Mesodermal cell (in vitro differentiated cells): ENCODE measurements around the gene ALOX12. TPM values are rescaled to one million over a fixed set of nuclear protein-coding genes. Genes with fewer than 3 reads are reported as not detected.
"Not testable (repeated sequence)": the region's sequence is repeated elsewhere in the genome, so short reads cannot be mapped to it uniquely, and the experiment has no call there.

Experiments used
- H3K27ac ChIP-seq: 2 replicates; pipeline ENCODE4 v1.7.0; 2013; ENCODE audit warnings: mild to moderate bottlenecking, low read depth, low read length, moderate library complexity; ENCODE audit not compliant: severe bottlenecking
- H3K36me3 ChIP-seq: 2 replicates; pipeline ENCODE4 v1.7.1; 2013; ENCODE audit warnings: mild to moderate bottlenecking, low read length, moderate library complexity; ENCODE audit not compliant: control insufficient read depth, insufficient read depth
- H3K4me1 ChIP-seq: one replicate; pipeline ENCODE4 v1.7.1; 2013; ENCODE audit warnings: mild to moderate bottlenecking, low read length; ENCODE audit not compliant: insufficient read depth, control insufficient read depth, poor library complexity, severe bottlenecking
- H3K4me3 ChIP-seq: 2 replicates; pipeline ENCODE4 v1.7.0; 2013; ENCODE audit warnings: low read length, control low read depth, mild to moderate bottlenecking; ENCODE audit not compliant: insufficient read depth, poor library complexity, severe bottlenecking; ENCODE audit errors: extremely low read depth
- H3K9me3 ChIP-seq: 2 replicates; pipeline ENCODE4 v1.7.1; 2013; ENCODE audit warnings: mild to moderate bottlenecking, low read length, moderate library complexity; ENCODE audit not compliant: control insufficient read depth
- WGBS, 2 experiments: methylation state at CpG; one replicate each; pipeline ENCODE4 v1.1.5; 2013; ENCODE audit warnings: missing lambda C conversion rate in 2 of 2; ENCODE audit not compliant: insufficient coverage in 2 of 2; 5-methylcytosine and 5-hydroxymethylcytosine counted together
- polyA plus RNA-seq, 2 experiments: library from polyadenylated mRNA; stranded (reverse); fragments of 50-300 nt; gene quantifications; one replicate each; pipeline ENCODE4 v1.2.3, GENCODE V29; 2013

ALOX12 gene
- 0.33 TPM for polyA plus RNA-seq (2013, experiment 1 of 2)
- 0.25 TPM for polyA plus RNA-seq (2013, experiment 2 of 2)

- H3K4me3 ChIP-seq, result peak within 1 kb of the TSS; percentile 2
- H3K9me3 ChIP-seq, result no peaks in the 10 kb centered on the region
- peak within 1 kb of the TSS; percentile 51 for H3K27ac ChIP-seq
- WGBS, 2 experiments, result 47 to 48% methylated on average over 63 to 64 of the region's 64 CpGs
- H3K4me1 ChIP-seq, result peaks cover 12% of the 10 kb centered on the region
- H3K36me3 ChIP-seq, result peaks cover 22% of the 10 kb centered on the region
These were observed at the start of gene ALOX12 for GRCh38 chr17:6995500-6996255. Gene ALOX12 (plus strand): TSS chr17:6996049. CDS start chr17:6996118, 69 bp downstream.

- 90% methylated on average over 1 of the region's 2 CpGs; no CpG with 5 or more reads in 1 of the 2 experiments for WGBS, 2 experiments
- Histone ChIP-seq H3K27ac (no peak overlapping the region), H3K4me1 (no peaks in the 10 kb centered on the region), H3K9me3 (no peaks in the 10 kb centered on the region), H3K4me3 (no peak overlapping the region), H3K36me3 (no peaks in the 10 kb centered on the region)
These were observed 48.1 kb upstream of the ALOX12 start for GRCh38 chr17:6947745-6948144.

- Histone ChIP-seq H3K4me1 (no peaks in the 10 kb centered on the region), H3K4me3 (no peak overlapping the region)
- WGBS, 2 experiments, result 76 to 85% methylated on average over 2 to 3 of the region's 5 CpGs
These were observed 47.3 kb upstream of the ALOX12 start for GRCh38 chr17:6948562-6948961.

GRCh38 chr17:6948976-6949375 is 46.9 kb upstream of the ALOX12 start:
- Histone ChIP-seq H3K36me3 (no peaks in the 10 kb centered on the region), H3K27ac (no peak overlapping the region), H3K4me1 (no peaks in the 10 kb centered on the region), H3K9me3 (no peaks in the 10 kb centered on the region), H3K4me3 (no peak overlapping the region)
- WGBS, 2 experiments, result 100% methylated on average over 2 of the region's 3 CpGs; no CpG with 5 or more reads in 1 of the 2 experiments

More at GRCh38 chr17:6948562-6948961, 47.3 kb upstream of the ALOX12 start:
- Histone ChIP-seq H3K36me3 (no peaks in the 10 kb centered on the region), H3K27ac (no peak overlapping the region), H3K9me3 (no peaks in the 10 kb centered on the region)

GRCh38 chr17:6950938-6951337 is 44.9 kb upstream of the ALOX12 start:
- H3K4me3 ChIP-seq, H3K9me3 ChIP-seq, H3K36me3 ChIP-seq, H3K4me1 ChIP-seq, H3K27ac ChIP-seq: not testable (repeated sequence)
- WGBS, 2 experiments, result 80% methylated on average over 1 of the region's 2 CpGs; no CpG with 5 or more reads in 1 of the 2 experiments

- Histone ChIP-seq H3K9me3 (no peaks in the 10 kb centered on the region), H3K36me3 (no peaks in the 10 kb centered on the region), H3K27ac (no peak overlapping the region), H3K4me1 (no peaks in the 10 kb centered on the region), H3K4me3 (no peak overlapping the region)
- WGBS, 2 experiments, result 87 to 90% methylated on average over 4 to 5 of the region's 5 CpGs
These were observed 42.2 kb upstream of the ALOX12 start for GRCh38 chr17:6953689-6954088.

- H3K36me3 ChIP-seq, result no peaks in the 10 kb centered on the region
- WGBS, 2 experiments, result 76 to 85% methylated on average over 2 of the region's 3 CpGs
These were observed 36.1 kb upstream of the ALOX12 start for GRCh38 chr17:6959700-6960099.

GRCh38 chr17:6969323-6969726 is 26.5 kb upstream of the ALOX12 start:
- Histone ChIP-seq H3K27ac (no peak overlapping the region), H3K4me3 (no peak overlapping the region), H3K9me3 (no peaks in the 10 kb centered on the region), H3K36me3 (no peaks in the 10 kb centered on the region), H3K4me1 (no peaks in the 10 kb centered on the region)
- 100% methylated on average over 1 of the region's 4 CpGs; no CpG with 5 or more reads in 1 of the 2 experiments for WGBS, 2 experiments

More at GRCh38 chr17:6959700-6960099, 36.1 kb upstream of the ALOX12 start:
- Histone ChIP-seq H3K4me3 (no peak overlapping the region), H3K9me3 (no peaks in the 10 kb centered on the region), H3K27ac (no peak overlapping the region), H3K4me1 (no peaks in the 10 kb centered on the region)

GRCh38 chr17:6970992-6971391 is 24.9 kb upstream of the ALOX12 start:
- H3K36me3 ChIP-seq, result no peaks in the 10 kb centered on the region
- H3K27ac ChIP-seq, result no peak overlapping the region
- H3K4me1 ChIP-seq, result no peaks in the 10 kb centered on the region
- H3K4me3 ChIP-seq, result no peak overlapping the region
- no peaks in the 10 kb centered on the region for H3K9me3 ChIP-seq
- no CpG with 5 or more reads among the region's 2 CpGs for WGBS, 2 experiments

- H3K4me1 ChIP-seq, H3K36me3 ChIP-seq, H3K9me3 ChIP-seq, H3K27ac ChIP-seq, H3K4me3 ChIP-seq: not testable (repeated sequence)
- 99 to 100% methylated on average over 3 to 5 of the region's 5 CpGs for WGBS, 2 experiments
These were observed 16.4 kb upstream of the ALOX12 start for GRCh38 chr17:6979440-6979839.

- H3K9me3 ChIP-seq, result no peaks in the 10 kb centered on the region
- H3K4me3 ChIP-seq, result no peak overlapping the region
- no peak overlapping the region for H3K27ac ChIP-seq
- H3K4me1 ChIP-seq, result no peaks in the 10 kb centered on the region
- no peaks in the 10 kb centered on the region for H3K36me3 ChIP-seq
- 100% methylated on average over 1 of the region's 1 CpG; no CpG with 5 or more reads in 1 of the 2 experiments for WGBS, 2 experiments
These were observed 14.4 kb upstream of the ALOX12 start for GRCh38 chr17:6981426-6981825.
